Esophagus muscularis mucosa (tissue), 3 donors: Measurements from ENCODE around the gene TADA3.
"Not testable (repeated sequence)": the region's sequence is repeated elsewhere in the genome, so short reads cannot be mapped to it uniquely, and the experiment has no call there.

Source experiments
- CTCF ChIP-seq, 3 experiments: fragments of 200-600 bp in 2 of 3; fragments of 450-650 bp in 1 of 3; sonication (generic) in 2 of 3; IDR thresholded peaks; one replicate each; pipeline ENCODE4 v1.5.1; 2017 to 2019; ENCODE audit warnings: antibody characterized with exemption in 3 of 3, mild to moderate bottlenecking in 2 of 3, moderate library complexity in 1 of 3
- POLR2A ChIP-seq: fragments of 450-650 bp; IDR thresholded peaks from one replicate; pipeline ENCODE4 v1.6.1; 2017; ENCODE audit warnings: antibody characterized with exemption, moderate library complexity, mild to moderate bottlenecking, low read depth

DNA sequence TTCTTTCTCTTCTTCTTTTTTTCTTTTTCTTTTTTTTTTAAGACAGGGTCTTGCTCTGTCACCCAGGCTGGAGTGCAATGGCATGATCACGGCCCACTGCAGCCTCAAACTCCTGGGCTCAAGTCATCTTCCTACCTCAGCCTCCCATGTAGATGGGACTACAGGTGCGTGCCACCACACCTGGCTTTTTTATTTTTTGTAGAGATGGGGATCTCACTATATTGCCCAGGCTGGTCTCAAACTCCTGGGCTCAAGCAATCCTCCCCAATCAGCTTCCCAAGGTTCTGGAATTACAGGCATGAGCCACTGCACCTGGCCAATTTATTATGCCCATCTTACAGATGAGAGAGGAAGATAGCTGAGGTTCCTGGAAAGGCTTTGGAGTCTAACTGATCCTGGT lies 21.3 kb downstream of the TADA3 start:
- TF ChIP-seq POLR2A; CTCF (IDR thresholded peaks at IDR 0.05): not testable (repeated sequence)
